AG04450 (cell line): ENCODE results near the gene EPHB4. TPM values are rescaled to one million over a fixed set of nuclear protein-coding genes. Genes with fewer than 3 reads are reported as not detected.

Source experiments
- CTCF ChIA-PET: fragments of 300-600, 350-600 bp; formaldehyde crosslinking; extraction: SDS; loops from one replicate; lab custom pipeline; 2022; ENCODE audit warnings: antibody characterized with exemption, inconsistent platforms; lab: Charles Lee
- POLR2A ChIA-PET: fragments of 350-600 bp; formaldehyde crosslinking; extraction: SDS; loops from one replicate; lab custom pipeline; 2021; ENCODE audit warnings: antibody characterized with exemption, inconsistent platforms; lab: Yijun Ruan, JAX
- DNase-seq: peaks from one replicate; pipeline ENCODE4 v3.0.0-alpha.2; 2011; ENCODE audit warnings: low read depth, low spot score
- H3K27ac ChIP-seq: one replicate; pipeline ENCODE4 v1.5.1; 2012; ENCODE audit warnings: low read depth, low read length, control low read depth
- H3K27me3 ChIP-seq: one replicate; pipeline ENCODE4 v1.6.0; 2012; ENCODE audit warnings: low read length; ENCODE audit not compliant: control insufficient read depth, insufficient read depth
- H3K4me3 ChIP-seq: 2 replicates; pipeline ENCODE4 v1.5.1; 2011; ENCODE audit warnings: mild to moderate bottlenecking, low read depth, low read length, control low read depth
- H3K9me3 ChIP-seq: 2 replicates; pipeline ENCODE4 v1.5.1; 2012; ENCODE audit warnings: low read length; ENCODE audit not compliant: control insufficient read depth, insufficient read depth
- CTCF ChIP-seq: IDR thresholded peaks from 2 replicates; pipeline ENCODE4 v1.5.1; 2011; ENCODE audit warnings: low read depth, low read length, control low read depth, inconsistent platforms
- polyA plus RNA-seq: library from polyadenylated mRNA; depleted of rRNA; stranded (reverse); fragments of >200 nt; gene quantifications from 2 replicates; pipeline ENCODE4 v1.2.3, GENCODE V29; 2011; rRNA removed
- small RNA-seq: library from RNA; depleted of rRNA; stranded (forward); fragments of <200 nt; gene quantifications from one replicate; pipeline ENCODE3, GENCODE V24; 2012; ENCODE audit warnings: low read depth; ENCODE audit not compliant: insufficient read length

The EPHB4 gene
- polyA plus RNA-seq, 1 experiment, result 43.8 TPM

- Histone ChIP-seq H3K27me3 (peaks cover 41% of the 10 kb centered on the region), H3K9me3 (no peaks in the 10 kb centered on the region), H3K27ac (no peak overlapping the region), H3K4me3 (no peak overlapping the region)
- DNase-seq, result no peak
- CTCF ChIA-PET, result no interaction called here
- POLR2A ChIA-PET, result no interaction called here
- no peak for TF ChIP-seq CTCF
Observed at GRCh38 chr7:100752994-100753393, 74.3 kb downstream of the EPHB4 start.

Small RNA genes within 50 kb of the gene (small RNA-seq; reads per million reads assigned to genes)
- not detected for gene RN7SL750P

Other genes with a start within 250 kb of the EPHB4 start
- 11.3 and 12.9 TPM in 2 replicates for gene LRCH4, start 241.4 kb downstream of the EPHB4 start, polyA plus RNA-seq
- 0.29 and 0.33 TPM in 2 replicates for gene FBXO24, start 241.2 kb downstream of the EPHB4 start, polyA plus RNA-seq
- 164 and 227 TPM in 2 replicates for gene PCOLCE, start 225.2 kb downstream of the EPHB4 start, polyA plus RNA-seq
- gene MOSPD3, start 215.0 kb downstream of the EPHB4 start, polyA plus RNA-seq, result 9.1 and 10.0 TPM in 2 replicates
- gene TFR2, start 186.0 kb downstream of the EPHB4 start, polyA plus RNA-seq, result 0.05 and 0.06 TPM in 2 replicates
- not detected in 2 replicates for gene ACTL6B, start 171.1 kb downstream of the EPHB4 start, polyA plus RNA-seq
- 68.4 and 114 TPM in 2 replicates for gene GNB2, start 153.8 kb downstream of the EPHB4 start, polyA plus RNA-seq
- 4.4 and 5.2 TPM in 2 replicates for gene GIGYF1, start 133.3 kb downstream of the EPHB4 start, polyA plus RNA-seq
- 17.7 and 20.0 TPM in 2 replicates for gene POP7, start 121.4 kb downstream of the EPHB4 start, polyA plus RNA-seq
- gene EPO, start 107.1 kb downstream of the EPHB4 start, polyA plus RNA-seq, result not detected in 2 replicates
- gene ZAN, start 93.9 kb downstream of the EPHB4 start, polyA plus RNA-seq, result not detected in 2 replicates
- 10.8 and 11.2 TPM in 2 replicates for gene SLC12A9, start 25.2 kb upstream of the EPHB4 start, polyA plus RNA-seq
- gene TRIP6, start 39.9 kb upstream of the EPHB4 start, polyA plus RNA-seq, result 65.9 and 67.3 TPM in 2 replicates
- 42.4 and 51.8 TPM in 2 replicates for gene SRRT, start 47.6 kb upstream of the EPHB4 start, polyA plus RNA-seq
- gene UFSP1, start 62.2 kb upstream of the EPHB4 start, polyA plus RNA-seq, result 0.48 and 1.3 TPM in 2 replicates
- 0.24 and 0.35 TPM in 2 replicates for gene ACHE, start 68.4 kb upstream of the EPHB4 start, polyA plus RNA-seq
- not detected in 2 replicates for gene MUC3A, start 122.0 kb upstream of the EPHB4 start, polyA plus RNA-seq
- 1.8 and 2.8 TPM in 2 replicates for gene MUC12, start 142.0 kb upstream of the EPHB4 start, polyA plus RNA-seq
- not detected in 2 replicates for gene MUC17, start 192.6 kb upstream of the EPHB4 start, polyA plus RNA-seq